HL-60/S4 treated with retinoic acid at 250 ng/mL for 4 days and 3 days (cell line): ENCODE measurements around the gene GRIK4.

Experiments used
- in situ Hi-C: fragments of 300-500 bp; cut with MboI; formaldehyde crosslinking; loops from 2 replicates; pipeline ENCODE4 v1.7.0; 2022; ENCODE audit warnings: low sequenced_read_pairs

GRIK4 gene

DNA sequence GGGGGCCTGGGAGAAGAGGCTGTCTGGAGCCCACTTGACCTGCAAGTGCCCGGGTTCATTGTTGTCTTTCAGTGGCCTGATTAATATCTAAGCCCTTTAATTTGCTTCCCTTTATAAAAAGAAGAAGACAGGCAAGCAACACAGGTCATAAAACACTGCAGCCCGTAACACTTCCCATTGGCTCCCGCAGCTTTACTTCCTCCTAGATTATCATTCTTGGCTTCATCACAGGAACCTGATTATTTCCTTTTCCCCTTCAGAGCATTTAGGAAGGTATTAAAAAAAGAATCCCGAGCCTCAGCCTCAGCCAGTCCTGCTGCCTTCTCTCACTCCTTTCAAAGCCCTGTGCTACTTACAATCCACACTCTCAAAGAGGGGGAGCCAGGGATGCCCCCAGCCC, 183.2 kb downstream of the GRIK4 start:
- in situ Hi-C loops, result no loop called here

DNA sequence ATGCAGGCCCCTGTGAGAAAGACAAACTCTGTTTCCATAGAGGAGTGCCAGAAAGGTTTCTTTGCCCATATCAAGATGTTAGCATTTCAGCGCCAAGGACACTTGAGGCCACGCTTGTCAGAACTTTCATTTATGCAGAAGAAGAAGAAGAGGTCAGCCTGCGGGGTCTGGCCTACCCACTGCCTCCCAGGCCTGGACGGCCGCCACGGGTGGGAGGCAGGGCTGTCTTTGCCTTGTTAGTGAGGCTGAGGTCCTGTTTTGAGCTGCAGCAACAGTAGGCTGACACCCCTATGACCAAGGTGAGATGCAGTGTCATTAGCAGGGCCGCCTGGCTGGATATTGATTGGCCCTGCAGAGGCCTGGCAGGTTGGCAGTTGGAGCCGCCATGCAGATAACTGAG, 183.9 kb downstream of the GRIK4 start:
- in situ Hi-C loops, result no loop called here

DNA sequence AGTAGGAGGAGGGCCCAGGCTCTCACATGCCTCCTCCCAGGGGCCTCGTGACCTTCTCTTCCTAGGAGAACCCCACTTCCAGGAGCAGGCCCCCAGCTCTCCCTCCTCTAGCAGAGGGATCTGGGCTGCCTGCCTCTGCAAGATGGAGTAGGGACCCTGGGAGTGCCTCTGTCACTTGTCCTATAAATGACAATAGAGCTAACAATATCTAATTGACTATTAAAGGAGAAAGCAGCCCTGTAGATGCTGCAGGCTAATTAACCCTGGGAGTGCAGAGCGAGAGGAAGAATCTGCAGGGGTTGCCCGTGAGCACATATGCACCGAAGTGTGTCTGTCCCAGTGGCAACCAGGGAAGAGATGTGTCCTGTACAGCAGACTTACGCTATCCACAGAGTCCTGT, 184.4 kb downstream of the GRIK4 start:
- in situ Hi-C loops, result no loop called here

DNA sequence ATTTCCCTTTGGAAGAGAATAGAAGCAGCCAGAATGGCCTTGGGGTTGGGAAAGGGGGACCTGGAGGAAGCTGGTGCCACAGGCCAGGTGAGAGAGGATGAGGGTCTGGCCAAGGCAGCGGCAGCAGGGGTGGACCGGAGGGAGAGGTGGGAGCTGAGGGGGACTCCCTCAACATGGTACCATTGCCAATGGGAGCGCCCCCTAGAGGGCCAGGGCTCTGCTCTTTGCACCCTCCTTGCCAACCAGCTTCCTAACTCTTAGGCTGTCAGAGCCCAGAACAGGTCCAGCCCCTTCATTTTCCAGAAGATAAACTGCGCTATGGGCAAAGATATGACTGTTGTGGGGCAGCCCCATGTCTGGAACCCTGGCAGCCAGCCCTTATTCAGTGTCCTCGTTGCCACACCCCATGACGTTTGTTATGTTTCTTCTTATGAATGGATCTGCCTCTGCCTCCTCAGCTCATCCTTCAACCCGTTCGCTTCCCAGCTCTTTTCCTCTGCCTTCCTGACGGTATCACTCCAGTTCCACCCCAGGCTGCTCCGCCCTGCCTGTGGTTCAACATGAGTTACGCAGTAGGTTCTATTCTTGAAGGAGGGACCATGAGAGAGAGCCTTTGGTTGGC, 185.2 kb downstream of the GRIK4 start:
- in situ Hi-C loops, result no loop called here

DNA sequence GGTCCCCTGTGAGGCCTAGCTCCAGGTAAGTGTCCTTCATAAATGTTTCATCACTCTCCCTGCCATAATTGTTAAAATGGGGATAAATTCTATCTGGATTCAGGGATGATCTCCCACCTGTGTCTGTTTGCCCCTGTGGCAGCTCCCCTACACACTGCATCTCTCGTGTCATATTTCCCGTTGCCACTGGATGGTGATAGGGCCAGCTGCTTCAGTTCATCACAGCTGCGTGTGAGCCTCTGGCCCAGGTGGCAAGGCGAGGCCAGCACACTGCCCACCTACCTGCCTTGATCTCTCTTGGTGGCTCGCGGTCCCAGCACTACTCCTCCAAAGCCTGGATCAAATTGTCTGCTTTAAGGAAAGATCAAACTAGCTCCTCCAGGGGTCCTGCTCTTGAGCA, 187.4 kb downstream of the GRIK4 start:
- in situ Hi-C loops, result no loop called here

DNA sequence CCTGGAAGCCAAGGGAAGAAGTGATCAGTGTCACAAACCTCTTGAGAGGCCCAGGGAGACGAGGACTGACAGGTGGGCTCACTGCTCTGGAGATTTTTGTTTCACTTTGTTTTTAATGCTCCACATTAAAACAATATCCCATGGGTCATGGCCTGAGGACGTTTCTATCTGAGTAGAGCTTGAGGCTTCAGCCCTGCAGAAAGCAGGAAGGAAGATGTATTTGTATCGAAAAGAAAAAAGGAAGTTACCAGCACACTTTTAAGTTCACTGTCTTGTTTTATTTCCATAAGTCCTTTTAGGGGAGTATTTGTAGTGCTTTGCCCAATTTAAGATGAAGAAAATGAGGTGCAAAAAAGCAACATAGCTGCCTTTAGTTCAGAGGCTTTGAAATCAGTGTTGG, 191.1 kb downstream of the GRIK4 start:
- in situ Hi-C loops, result no loop called here

DNA sequence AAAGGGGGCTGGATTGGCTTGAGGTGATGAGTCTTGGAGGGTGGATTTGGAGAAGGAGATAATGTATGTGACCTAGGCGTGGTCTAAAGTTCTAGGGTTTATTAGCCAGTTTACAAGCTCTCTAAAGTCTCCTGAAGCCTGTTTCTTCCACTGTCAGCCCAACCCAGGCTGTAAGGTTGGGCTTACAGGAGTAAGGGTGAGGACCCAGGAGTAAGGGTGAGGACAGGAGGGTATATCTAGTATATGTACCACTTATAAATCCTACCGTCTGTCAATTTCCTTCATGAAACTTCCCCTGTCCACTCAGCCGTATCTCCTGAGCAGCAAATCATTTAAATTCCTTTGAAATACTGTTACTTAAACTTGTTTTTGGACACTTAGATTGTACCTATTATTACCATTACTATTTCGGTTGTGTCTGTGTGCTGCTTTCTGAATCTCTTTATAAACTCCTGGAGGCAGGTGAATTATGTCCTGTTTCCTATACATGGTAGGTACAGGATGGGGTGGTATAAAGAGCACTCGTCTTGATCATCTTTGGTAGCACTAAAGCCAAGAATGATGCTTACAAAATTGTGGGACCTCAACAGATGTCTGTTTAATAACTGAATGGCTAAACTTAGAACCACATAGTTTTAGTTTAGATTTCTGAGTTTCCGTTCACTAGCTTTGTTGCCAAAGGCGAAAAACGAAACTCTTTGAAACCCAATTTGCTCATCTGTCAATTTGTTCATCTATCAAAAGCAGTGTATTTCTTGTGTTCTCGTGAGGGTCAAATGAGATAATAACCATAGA, 192.0 kb downstream of the GRIK4 start:
- in situ Hi-C loops, result no loop called here

DNA sequence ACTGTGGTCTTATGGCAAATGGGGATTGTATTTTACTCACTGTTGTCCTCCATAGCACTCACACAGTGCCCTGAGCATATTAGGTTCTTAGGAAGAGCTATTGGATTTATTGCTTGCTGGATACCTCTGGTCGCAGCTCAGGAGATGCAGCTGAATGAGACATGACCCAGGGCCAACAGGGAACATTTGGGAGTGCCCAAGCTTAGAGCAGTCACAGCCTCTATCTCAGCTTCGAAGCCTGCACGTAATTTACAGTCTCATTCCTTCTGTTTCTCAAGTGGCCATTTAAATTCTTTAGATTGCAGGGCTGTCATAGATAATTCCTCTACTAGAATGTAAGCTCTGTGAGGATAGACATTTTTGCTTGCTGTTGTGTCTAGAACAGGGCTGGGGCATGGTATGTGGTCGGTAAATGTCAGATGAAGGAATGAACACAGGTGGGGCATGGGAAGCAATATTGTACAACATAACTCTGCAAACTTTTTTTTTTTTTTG, 192.8 kb downstream of the GRIK4 start:
- in situ Hi-C loops, result no loop called here

DNA sequence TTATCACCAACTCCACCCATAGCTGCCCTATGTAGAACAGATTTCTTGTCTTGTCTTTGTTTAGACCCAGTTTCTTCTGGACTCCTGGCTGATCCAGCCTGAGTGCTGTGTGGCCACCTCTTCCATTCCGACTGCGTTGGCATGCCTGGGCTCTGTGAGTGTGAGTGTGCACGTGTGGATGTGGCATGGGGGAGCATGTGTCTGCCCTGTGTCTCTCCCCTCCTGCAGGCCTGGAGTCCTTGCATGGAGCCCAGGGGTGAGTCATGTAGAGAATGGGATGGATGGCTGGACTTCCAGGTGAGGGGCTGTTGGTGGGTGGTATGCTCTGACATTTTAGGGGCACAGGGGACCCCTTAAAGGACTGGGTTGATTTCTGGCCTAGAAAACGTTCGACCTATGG, 194.7 kb downstream of the GRIK4 start:
- in situ Hi-C loops, result no loop called here

DNA sequence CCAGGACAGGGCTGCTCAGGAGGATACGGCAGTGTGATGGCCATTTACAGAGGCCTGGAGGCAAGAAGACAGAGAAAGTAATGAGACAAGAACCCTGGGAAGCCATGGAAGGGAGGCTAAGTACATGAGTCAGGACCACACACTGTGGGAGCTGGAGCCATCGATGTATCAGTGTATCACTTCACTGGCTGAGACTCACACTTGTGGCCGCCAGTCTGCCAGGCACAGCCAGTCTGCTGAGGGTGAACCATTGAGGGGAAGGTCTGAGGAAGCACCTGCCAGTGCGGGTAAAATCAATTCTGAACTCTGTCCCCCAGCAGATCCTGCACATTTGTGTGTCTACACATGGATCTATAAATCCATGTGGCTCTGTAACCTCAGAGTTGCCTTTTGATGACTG, 195.6 kb downstream of the GRIK4 start:
- in situ Hi-C loops, result no loop called here

DNA sequence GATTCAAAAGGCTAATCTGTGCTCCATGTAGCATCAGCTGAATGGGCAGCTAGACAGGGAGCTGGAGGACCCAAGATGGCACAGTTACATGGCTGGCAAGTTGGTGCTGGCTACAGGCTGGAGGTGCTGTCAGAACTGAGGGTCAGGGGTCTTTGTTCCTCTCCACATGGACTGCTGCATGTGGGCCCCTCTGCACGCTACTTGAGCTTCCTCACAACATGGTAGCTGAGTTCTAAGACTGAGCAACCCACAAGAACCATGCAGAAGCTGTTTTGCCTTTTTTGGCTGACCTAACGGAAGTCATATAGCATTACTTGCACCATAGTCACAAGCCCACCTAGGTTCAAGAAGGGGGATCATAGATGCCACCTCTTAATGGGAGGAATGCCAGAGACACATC, 196.1 kb downstream of the GRIK4 start:
- in situ Hi-C loops, result no loop called here

DNA sequence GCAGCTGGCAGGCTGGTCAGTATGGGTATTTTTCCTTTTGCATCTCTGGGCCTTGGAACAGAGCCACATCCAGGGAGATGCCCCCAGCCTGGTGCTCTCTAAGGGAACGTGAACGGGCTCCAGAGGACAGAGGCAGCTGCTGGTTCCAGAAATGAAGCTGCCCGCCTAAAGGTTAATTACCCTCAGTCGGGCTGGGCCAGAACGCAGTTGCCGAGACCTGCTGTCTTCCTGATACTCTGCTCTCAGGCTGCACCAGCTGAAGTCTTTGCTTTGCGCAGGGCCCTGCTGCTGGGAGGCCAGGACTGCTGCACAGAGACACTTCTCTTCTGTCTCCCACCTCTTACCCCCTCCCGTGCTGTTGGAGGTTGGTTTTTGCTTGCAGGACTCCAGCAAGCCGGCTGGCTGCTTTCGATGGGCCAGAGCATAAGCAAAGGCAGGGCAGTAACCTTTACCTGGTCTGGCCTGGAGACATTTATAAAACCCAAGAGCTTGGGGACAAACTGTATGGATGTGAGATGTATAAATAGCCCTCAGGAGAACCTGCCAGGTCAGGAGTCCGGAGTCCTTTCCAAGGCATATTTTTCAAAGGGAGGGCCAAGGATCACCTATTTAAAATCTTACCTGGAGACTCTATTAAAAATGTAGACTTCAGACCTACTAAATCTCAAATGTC, 197.1 kb downstream of the GRIK4 start:
- in situ Hi-C loops, result no loop called here

DNA sequence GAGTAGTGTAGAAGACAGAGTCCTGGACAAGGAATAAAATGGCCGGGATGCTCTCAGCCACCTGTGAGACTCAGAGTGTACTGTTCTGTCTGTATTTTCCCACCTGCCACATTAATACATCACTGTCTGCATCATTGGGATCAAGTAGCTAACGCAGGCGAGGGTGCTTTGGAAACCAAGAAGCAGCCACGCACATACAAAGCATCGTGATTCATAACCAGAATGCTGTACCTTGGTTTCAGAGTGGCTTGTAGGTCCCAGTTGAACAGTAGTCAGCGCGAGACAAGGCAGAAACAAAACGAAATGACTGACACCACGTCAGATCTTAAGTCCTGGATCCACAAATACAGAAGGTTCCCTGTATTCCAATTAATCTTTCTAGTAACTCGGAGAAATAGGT, 198.3 kb downstream of the GRIK4 start:
- in situ Hi-C loops, result no loop called here

DNA sequence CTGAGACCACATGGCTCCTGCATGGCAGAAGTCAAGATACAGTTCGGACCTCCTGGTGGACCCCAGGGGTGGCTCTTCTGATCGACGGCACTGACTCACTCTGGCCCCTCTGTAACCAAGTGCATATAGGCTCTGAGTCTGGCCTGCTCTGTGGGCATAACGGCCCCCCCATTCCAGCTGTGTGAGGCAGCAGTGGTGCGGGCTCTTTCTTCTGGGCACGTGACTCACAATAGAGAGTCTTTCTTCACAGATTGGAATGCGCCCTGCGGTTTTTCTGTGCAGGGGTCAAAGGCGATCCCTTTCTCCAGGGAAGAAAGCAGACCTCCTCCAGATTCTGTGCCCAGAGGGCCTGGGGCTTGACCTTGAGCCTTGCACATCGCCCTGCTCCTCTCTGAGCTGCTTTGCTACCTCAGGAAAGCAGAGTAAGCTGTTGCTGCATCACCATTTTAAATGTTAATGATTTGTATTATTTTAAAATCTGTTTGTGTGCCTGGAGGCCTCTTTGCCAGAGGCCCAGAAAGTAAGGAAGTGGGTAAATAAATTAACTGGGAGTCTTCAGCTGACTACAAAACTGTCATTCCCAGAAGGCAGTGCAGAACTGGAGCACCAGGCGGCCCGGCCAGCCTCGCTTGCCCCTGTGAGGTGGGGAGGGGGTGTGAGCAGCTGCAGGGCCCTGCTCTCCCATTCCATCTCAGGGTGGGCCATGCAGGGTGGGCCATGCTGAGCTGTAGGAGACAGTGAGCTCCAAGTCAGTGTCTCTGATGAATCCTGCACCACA, 199.0 kb downstream of the GRIK4 start:
- in situ Hi-C loops, result no loop called here

DNA sequence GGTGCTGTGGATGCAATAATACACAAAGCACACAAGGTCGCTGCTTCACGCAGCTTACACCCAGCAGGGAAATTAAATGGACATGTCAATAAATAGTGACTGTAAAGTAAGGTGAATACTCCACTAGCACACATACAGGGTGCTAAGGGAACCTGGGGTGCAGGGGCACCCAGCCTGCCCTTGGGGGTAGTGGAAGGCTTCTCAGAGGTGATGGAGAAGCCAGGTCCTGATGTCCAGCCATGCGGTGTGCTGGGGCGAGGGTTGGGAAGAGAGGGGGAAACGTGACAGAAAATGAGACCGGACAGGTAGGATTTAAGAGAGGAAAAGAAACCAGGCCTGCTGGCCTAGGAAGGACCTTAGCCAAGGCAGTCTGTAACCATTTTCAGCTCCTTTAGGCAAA, 200.5 kb downstream of the GRIK4 start:
- in situ Hi-C loops, result no loop called here

DNA sequence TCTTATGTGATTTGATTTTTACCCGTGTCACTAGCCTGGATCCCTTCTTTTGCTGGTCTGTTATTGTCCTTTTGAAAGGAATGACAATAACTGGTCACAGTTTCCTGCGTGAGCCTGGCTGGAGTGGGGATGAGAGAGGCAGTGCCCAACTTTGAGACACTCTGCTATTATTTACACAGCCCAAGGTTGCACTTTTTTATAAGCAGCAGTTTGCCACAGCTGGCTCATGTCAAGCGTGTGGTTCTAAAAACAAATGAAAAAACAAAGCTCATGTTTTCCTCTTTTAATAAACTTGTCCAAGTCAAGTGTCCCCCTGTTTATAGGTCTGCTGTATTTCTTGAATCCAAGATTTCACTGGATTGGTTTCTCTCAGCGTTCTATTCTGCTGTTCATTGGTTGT, 201.3 kb downstream of the GRIK4 start:
- in situ Hi-C loops, result no loop called here

DNA sequence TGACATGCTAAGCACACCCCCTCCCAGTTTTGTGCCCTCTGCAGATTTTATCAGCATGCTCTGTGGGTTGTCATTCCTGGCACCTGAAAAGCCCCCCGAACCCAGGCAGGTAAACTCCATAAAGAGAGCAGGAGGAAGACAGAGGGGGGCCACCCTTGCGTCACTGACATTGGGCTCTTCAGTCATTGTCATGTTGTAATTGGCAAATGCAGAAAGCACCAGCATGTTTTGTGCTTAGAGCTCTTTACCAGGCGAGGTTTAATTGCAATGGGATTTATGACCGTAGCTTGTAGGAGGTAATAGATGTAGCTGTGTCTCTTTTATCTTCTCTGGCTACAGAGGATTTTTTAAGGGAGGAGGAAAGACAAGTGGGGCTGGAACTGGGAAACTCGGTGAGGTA, 201.7 kb downstream of the GRIK4 start:
- in situ Hi-C loops, result no loop called here

DNA sequence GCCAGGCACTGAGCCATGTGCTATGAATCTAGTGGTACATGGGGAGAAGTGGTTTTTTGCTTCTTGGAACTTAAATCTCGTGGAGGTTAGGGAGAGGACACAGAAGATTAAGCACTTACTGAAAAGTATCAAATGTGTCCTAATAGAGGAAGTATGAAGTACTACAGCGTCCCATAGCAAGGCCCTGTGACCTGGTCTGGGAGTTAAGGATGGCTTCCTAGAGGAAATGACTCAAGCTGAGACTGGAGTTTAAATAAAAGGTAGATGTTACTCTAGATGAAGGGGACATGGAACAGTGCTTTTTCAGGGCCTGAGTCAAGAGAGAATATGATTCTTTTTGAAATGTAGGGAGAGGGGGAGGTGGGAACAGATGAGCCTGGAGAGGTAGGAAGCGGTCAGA, 202.9 kb downstream of the GRIK4 start:
- in situ Hi-C loops, result no loop called here

DNA sequence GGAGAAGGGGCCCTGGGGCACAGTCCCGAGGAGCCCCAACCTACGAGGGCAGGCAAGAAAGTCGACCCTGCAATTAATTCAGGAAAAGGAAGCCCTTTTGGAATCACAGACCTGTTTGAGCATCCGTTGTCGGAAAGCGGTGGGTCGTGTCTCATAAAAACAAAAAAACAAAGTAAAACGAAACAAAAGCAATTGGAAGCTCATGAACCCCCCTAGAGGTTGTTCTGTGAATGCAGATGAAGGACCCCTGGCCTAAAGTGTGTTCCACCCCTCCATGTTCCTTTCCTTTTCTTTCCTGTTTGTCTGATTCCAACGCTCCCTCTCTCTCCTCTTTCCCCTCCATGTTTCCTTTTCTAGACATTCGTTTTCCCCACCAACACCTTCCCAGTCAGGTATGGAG, 203.7 kb downstream of the GRIK4 start:
- in situ Hi-C loops, result no loop called here

DNA sequence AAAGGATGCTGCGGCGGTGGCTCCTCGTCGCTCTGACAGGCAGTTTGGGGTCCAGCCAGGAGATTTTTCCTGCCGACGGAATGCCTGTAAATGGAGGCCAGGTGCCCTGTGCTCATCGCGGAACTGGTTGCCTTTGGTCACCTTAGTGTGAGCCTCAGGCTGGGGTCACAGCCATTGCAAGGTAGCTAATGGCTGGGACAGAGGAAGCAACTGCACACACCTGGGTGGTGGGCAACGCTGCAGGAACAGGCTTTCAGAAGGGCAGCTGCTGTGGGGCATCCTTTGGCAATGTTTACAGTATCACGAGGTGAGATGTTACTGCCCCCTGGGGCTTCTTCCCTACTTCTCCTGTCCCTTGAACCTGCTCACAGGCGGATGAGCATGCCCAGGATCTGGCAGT, 205.5 kb downstream of the GRIK4 start:
- in situ Hi-C loops, result no loop called here

DNA sequence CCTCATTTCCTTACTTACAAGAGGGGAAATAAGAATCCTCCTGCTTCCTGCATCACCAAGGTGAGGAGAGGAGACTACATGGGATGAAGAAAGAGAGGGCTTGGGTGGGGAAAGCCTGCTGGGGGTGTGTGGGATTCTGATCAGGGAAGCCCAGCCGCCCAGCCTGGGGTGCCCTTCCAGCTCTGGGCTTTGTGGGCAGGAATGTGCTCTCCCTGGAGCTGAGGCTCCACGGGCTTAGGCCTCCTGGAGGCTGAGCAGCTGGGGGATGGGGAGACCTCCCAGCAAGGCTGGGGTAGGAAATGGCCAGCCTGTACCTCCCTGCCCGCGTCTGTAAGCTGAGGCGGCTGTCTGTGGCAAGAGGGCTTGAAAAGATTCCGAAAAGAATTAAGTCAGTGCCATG, 206.1 kb downstream of the GRIK4 start:
- in situ Hi-C loops, result no loop called here
